Lung (tissue), 12 donors: ENCODE data around the gene GET4. TPM values are rescaled to one million over a fixed set of nuclear protein-coding genes. Genes with fewer than 3 reads are reported as not detected.
"Not testable (repeated sequence)": the region's sequence is repeated elsewhere in the genome, so short reads cannot be mapped to it uniquely, and the experiment has no call there.

ENCODE experiments used
- ATAC-seq: fragments of 200-7000 bp; cut with Tn5 transposase; one replicate; pipeline ENCODE4 v1.9.1; 2020; ENCODE audit warnings: moderate number of reproducible peaks; ENCODE audit not compliant: insufficient read depth, low FRiP score
- DNase-seq, 3 donors: peaks; one replicate each; pipeline ENCODE4 v3.0.0-alpha.2; 2013 to 2017
- H3K27ac ChIP-seq, 2 donors: one replicate each; pipeline ENCODE4 v1.5.1; 2013; ENCODE audit warnings: mild to moderate bottlenecking in 2 of 2, moderate library complexity in 2 of 2, control low read depth in 1 of 2, inconsistent platforms in 1 of 2, low read depth in 1 of 2, low read length in 1 of 2
- H3K27me3 ChIP-seq, 3 donors: one replicate each; pipeline ENCODE4 v1.5.1; 2013; ENCODE audit warnings: low read length in 2 of 3; ENCODE audit not compliant: control insufficient read depth in 3 of 3, insufficient read depth in 3 of 3
- H3K36me3 ChIP-seq, 4 donors: one replicate each; pipeline ENCODE4 v1.5.1; 2013; ENCODE audit warnings: low read length in 4 of 4, mild to moderate bottlenecking in 1 of 4, moderate library complexity in 1 of 4; ENCODE audit not compliant: control insufficient read depth in 4 of 4, insufficient read depth in 4 of 4
- H3K4me1 ChIP-seq, 5 donors: one replicate each; pipeline ENCODE4 v1.5.1; 2013; ENCODE audit warnings: low read length in 5 of 5, mild to moderate bottlenecking in 2 of 5, moderate library complexity in 1 of 5; ENCODE audit not compliant: control insufficient read depth in 5 of 5, insufficient read depth in 5 of 5
- H3K4me3 ChIP-seq: one replicate; pipeline ENCODE4 v1.5.1; 2013; ENCODE audit warnings: mild to moderate bottlenecking, control low read depth, moderate library complexity
- H3K9ac ChIP-seq, 2 donors: one replicate each; pipeline ENCODE4 v1.5.1; 2013; ENCODE audit warnings: low read length in 2 of 2, control low read depth in 1 of 2; ENCODE audit not compliant: insufficient read depth in 1 of 2
- H3K9me3 ChIP-seq, 4 donors: one replicate each; pipeline ENCODE4 v1.5.1; 2013; ENCODE audit warnings: low read length in 3 of 4, mild to moderate bottlenecking in 1 of 4, moderate library complexity in 1 of 4; ENCODE audit not compliant: control insufficient read depth in 4 of 4, insufficient read depth in 3 of 4
- WGBS, 2 donors: extraction: QIAGEN DNeasy Blood & Tissue Kit; methylation state at CpG; one replicate each; pipeline ENCODE4 v1.1.7; 2013; 5-methylcytosine and 5-hydroxymethylcytosine counted together
- polyA plus RNA-seq, 2 donors: library from polyadenylated mRNA; stranded (reverse); fragments of 200-250 nt; gene quantifications; one replicate each; pipeline ENCODE4 v1.2.1, GENCODE V29; 2013
- total RNA-seq, 2 donors: library from RNA; depleted of rRNA in 1 of 2; stranded (reverse); fragments of >200 nt in 1 of 2; gene quantifications; one replicate each; pipeline ENCODE4 v1.2.1, GENCODE V29; 2014 to 2021
- TF ChIP-seq, protein P1 (sequence below): IDR thresholded peaks from 2 replicates; pipeline ENCODE4 v1.5.1; 2012; ENCODE audit warnings: mild to moderate bottlenecking; ENCODE audit errors: control extremely low read depth, extremely low read depth
- donor health status: control.
- donor health status: control.
- donor health status: Bipolar disorder and iron deficiency.
- donor health status: healthy.
- donor health status: DM: yes; HTN: yes; CAD: no.

The GET4 gene
- total and polyA plus RNA-seq, 4 donors = 34.1 to 41.8 (median 40.0) TPM

DNA sequence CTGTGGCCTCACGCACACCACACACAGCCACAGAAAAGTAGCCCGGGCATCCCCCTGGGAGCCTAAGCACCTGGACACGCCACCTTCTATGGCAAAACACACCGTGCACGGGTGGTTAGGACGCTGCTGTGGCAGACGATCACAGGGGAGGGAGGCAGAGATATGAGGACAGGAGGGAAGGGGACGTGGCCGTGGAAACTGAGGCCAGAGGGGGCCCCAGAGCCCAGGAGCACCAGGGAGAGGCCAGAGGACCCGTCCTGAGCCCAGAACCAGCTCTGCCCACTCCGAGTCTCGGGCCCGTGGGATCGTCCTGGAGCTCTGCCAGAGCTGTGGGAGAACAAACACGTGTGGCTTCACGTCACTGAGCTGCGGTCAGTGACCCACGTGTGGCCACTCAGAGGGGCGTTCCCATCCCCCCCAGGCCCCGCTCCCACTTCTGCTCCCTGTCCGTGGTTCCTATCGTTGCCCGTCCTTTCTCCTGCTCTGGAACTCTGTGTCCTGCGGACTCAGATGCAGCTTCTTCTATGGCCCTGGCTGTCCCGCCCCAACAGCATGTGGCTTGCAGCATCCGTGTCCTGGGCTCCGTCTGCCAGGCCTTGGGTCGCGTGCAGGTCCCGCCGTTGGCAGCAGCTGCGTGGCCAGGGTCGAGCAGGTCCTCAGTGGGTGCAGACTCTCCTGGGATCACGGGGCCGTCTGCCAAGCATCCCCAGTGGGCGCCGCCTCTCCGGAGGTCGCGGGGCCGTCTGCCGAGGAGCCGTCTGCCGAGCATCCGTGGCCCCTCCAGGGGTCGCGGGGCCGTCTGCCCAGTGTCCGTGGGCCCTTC, 31.0 kb downstream of the GET4 start:
- TF ChIP-seq, protein P1, sequence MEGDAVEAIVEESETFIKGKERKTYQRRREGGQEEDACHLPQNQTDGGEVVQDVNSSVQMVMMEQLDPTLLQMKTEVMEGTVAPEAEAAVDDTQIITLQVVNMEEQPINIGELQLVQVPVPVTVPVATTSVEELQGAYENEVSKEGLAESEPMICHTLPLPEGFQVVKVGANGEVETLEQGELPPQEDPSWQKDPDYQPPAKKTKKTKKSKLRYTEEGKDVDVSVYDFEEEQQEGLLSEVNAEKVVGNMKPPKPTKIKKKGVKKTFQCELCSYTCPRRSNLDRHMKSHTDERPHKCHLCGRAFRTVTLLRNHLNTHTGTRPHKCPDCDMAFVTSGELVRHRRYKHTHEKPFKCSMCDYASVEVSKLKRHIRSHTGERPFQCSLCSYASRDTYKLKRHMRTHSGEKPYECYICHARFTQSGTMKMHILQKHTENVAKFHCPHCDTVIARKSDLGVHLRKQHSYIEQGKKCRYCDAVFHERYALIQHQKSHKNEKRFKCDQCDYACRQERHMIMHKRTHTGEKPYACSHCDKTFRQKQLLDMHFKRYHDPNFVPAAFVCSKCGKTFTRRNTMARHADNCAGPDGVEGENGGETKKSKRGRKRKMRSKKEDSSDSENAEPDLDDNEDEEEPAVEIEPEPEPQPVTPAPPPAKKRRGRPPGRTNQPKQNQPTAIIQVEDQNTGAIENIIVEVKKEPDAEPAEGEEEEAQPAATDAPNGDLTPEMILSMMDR = no peak
- no peak overlapping the region for H3K4me3 ChIP-seq
- H3K36me3 ChIP-seq = peaks cover 0 to 4% (median 0%) of the 10 kb centered on the region in 4 donors
- no peaks in the 10 kb centered on the region for H3K9me3 ChIP-seq
- H3K27me3 ChIP-seq = peaks cover 0 to 14% (median 0%) of the 10 kb centered on the region in 3 donors
- no peak for DNase-seq
- ATAC-seq = no peak
- peaks cover 0 to 2% (median 0%) of the 10 kb centered on the region in 5 donors for H3K4me1 ChIP-seq
- no peak overlapping the region for H3K9ac ChIP-seq
- WGBS, 2 donors = 71 to 80% methylated on average over 49 of the region's 49 CpGs
- H3K27ac ChIP-seq = no peak overlapping the region

DNA sequence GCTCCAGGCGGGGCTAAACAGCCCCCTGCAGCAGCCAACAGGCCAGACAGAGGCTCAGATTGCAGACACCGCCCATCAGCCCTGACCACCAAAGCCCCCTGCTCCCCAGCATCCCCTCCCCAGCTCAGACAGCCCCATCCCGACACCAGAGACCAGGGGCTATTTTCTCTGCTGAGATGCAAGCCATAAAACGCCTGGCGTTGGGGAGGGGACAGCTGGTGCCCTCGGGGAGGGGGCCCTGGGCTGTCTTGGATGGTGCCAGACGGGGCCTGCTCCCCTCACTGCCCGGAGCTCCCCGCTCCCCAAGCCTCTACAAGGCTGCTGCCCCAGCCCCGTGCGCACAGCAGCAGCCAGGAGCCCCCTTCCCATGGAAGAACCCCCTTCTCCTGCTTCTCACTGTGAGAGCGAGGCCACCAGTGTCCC, 31.8 kb downstream of the GET4 start:
- no peak for DNase-seq
- 88 to 89% methylated on average over 11 to 12 of the region's 12 CpGs for WGBS, 2 donors
- no peak overlapping the region for H3K27ac ChIP-seq

DNA sequence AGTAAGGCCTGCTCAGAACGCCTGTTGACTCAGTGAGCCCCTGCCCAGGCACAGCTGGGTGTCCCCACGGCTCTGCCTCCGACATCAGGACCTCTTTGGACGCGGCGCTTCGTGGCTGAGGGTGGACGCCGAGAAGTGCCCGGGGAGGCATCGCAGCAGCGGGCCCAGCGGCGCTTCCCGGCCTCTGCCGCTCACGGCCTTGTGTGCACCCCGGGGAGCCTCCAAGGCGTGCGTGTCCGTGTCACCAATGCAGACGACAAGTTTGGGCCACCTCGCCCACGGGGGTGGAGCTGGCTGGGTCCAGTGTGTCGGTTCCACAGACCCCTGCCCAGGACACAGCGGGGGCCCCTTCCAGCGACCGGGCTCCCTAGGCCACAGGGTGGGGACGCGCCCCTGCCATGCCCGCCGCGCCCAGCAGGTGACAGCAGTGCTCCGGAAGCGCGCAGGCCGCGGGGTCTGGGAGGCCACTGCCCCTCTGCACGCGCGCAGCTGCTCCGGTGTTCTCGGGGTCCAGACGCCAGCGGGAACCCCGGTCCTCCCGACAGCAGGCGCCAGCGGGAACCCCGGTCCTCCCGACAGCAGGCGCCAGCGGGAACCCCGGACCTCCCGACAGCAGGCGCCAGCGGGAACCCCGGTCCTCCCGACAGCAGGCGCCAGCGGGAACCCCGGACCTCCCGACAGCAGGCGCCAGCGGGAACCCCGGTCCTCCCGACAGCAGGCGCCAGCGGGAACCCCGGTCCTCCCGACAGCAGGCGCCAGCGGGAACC, 32.4 kb downstream of the GET4 start:
- DNase-seq (peak; percentile 31 to 56 (median 49)), ATAC-seq (peak; percentile 76)
- not testable (repeated sequence) for H3K4me3 ChIP-seq, H3K9ac ChIP-seq, H3K9me3 ChIP-seq, H3K4me1 ChIP-seq, H3K36me3 ChIP-seq
- peaks cover 0 to 14% (median 0%) of the 10 kb centered on the region in 3 donors for H3K27me3 ChIP-seq
- peak overlapping the region in 1 of 2 donors; percentile 4 for H3K27ac ChIP-seq
- 24 to 33% methylated on average over 42 to 63 of the region's 73 CpGs for WGBS, 2 donors
- TF ChIP-seq, protein P1 = peak; percentile 79

More for the DNA sequence above, 31.8 kb downstream of the GET4 start:
- TF ChIP-seq, protein P1 = no peak
- Histone ChIP-seq H3K9me3 (no peaks in the 10 kb centered on the region), H3K4me1 (peaks cover 0 to 2% (median 0%) of the 10 kb centered on the region in 5 donors), H3K36me3 (peaks cover 0 to 4% (median 0%) of the 10 kb centered on the region in 4 donors), H3K27me3 (peaks cover 0 to 14% (median 0%) of the 10 kb centered on the region in 3 donors), H3K9ac (no peak overlapping the region), H3K4me3 (no peak overlapping the region)
- no peak for ATAC-seq
